Muscle layer of duodenum (tissue), 2 donors: ENCODE data around the gene CAPZA2.
"Not testable (repeated sequence)": the region's sequence is repeated elsewhere in the genome, so short reads cannot be mapped to it uniquely, and the experiment has no call there.

ENCODE experiments used
- H3K27ac ChIP-seq: one replicate; pipeline ENCODE4 v1.7.0; 2013; ENCODE audit warnings: mild to moderate bottlenecking, low read length
- H3K27me3 ChIP-seq: one replicate; pipeline ENCODE4 v1.7.0; 2013; ENCODE audit warnings: low read depth, mild to moderate bottlenecking, control low read depth, low read length
- H3K36me3 ChIP-seq, 2 donors: one replicate each; pipeline ENCODE4 v1.7.0; 2013; ENCODE audit warnings: low read length in 2 of 2, control low read depth in 1 of 2, mild to moderate bottlenecking in 1 of 2; ENCODE audit not compliant: insufficient read depth in 2 of 2, control insufficient read depth in 1 of 2
- H3K4me1 ChIP-seq, 2 donors: one replicate each; pipeline ENCODE4 v1.7.0; 2013; ENCODE audit warnings: low read length in 2 of 2, mild to moderate bottlenecking in 2 of 2, control low read depth in 1 of 2, moderate library complexity in 1 of 2; ENCODE audit not compliant: insufficient read depth in 2 of 2, control insufficient read depth in 1 of 2
- H3K4me3 ChIP-seq, 2 donors: one replicate each; pipeline ENCODE4 v1.7.0; 2013; ENCODE audit warnings: low read length in 2 of 2, low read depth in 1 of 2, mild to moderate bottlenecking in 1 of 2
- H3K9me3 ChIP-seq, 2 donors: one replicate each; pipeline ENCODE4 v1.7.0; 2013; ENCODE audit warnings: low read length in 2 of 2, control low read depth in 1 of 2, mild to moderate bottlenecking in 1 of 2; ENCODE audit not compliant: control insufficient read depth in 1 of 2
- donor health status: healthy.

CAPZA2 gene

DNA sequence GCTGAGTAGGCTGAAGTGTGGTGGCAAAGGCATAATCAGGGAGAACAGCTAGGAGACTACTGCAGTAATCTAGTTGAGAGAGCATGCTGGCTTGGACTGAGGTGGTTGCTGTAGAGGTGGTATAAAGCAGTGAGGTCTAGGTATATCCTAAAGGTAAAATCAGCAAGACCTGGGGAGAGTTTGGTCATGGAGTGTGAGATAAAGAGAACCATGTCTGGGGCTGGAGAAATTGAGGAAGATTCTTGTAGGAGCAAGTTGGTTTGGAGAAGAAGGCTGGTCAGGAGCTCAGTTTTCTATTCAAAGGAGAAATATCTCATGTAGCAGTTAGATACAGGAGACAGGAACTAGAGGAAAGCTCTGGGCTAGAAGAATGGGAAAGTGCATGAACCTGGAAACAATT, 58.0 kb downstream of the CAPZA2 start:
- Histone ChIP-seq H3K9me3 (no peaks in the 10 kb centered on the region), H3K4me3 (no peak overlapping the region), H3K36me3 (peaks cover 13 to 18% of the 10 kb centered on the region in 2 donors), H3K27me3 (no peaks in the 10 kb centered on the region), H3K4me1 (no peaks in the 10 kb centered on the region), H3K27ac (no peak overlapping the region)

- H3K36me3 ChIP-seq, result peaks cover 3 to 10% of the 10 kb centered on the region in 2 donors
- H3K4me3 ChIP-seq, result no peak overlapping the region
- H3K27ac ChIP-seq, result no peak overlapping the region
- no peaks in the 10 kb centered on the region for H3K27me3 ChIP-seq
- no peaks in the 10 kb centered on the region for H3K9me3 ChIP-seq
- no peaks in the 10 kb centered on the region for H3K4me1 ChIP-seq
Measured at GRCh38 chr7:116922545-116922944, 60.2 kb downstream of the CAPZA2 start.

GRCh38 chr7:116924741-116925140, 62.4 kb downstream of the CAPZA2 start:
- Histone ChIP-seq H3K27me3 (no peaks in the 10 kb centered on the region), H3K27ac (no peak overlapping the region), H3K4me1 (no peaks in the 10 kb centered on the region), H3K36me3 (peaks cover 0 to 3% of the 10 kb centered on the region in 2 donors), H3K4me3 (no peak overlapping the region), H3K9me3 (no peaks in the 10 kb centered on the region)

GRCh38 chr7:116929021-116929420, 66.6 kb downstream of the CAPZA2 start:
- H3K27ac ChIP-seq, result no peak overlapping the region

GRCh38 chr7:116929914-116930913, 67.8 kb downstream of the CAPZA2 start:
- Histone ChIP-seq H3K4me1 (no peaks in the 10 kb centered on the region), H3K4me3 (no peak overlapping the region), H3K9me3 (no peaks in the 10 kb centered on the region), H3K27me3 (no peaks in the 10 kb centered on the region), H3K27ac (no peak overlapping the region), H3K36me3 (no peaks in the 10 kb centered on the region)

More at GRCh38 chr7:116929021-116929420, 66.6 kb downstream of the CAPZA2 start:
- Histone ChIP-seq H3K4me3 (no peak overlapping the region), H3K4me1 (no peaks in the 10 kb centered on the region), H3K9me3 (no peaks in the 10 kb centered on the region), H3K36me3 (no peaks in the 10 kb centered on the region), H3K27me3 (no peaks in the 10 kb centered on the region)

GRCh38 chr7:116932566-116932965, 70.2 kb downstream of the CAPZA2 start:
- Histone ChIP-seq H3K27me3 (no peaks in the 10 kb centered on the region), H3K4me3 (no peak overlapping the region), H3K27ac (no peak overlapping the region)

GRCh38 chr7:116933465-116933864, 71.1 kb downstream of the CAPZA2 start:
- no peak overlapping the region for H3K4me3 ChIP-seq
- H3K27me3 ChIP-seq, result no peaks in the 10 kb centered on the region

More at GRCh38 chr7:116932566-116932965, 70.2 kb downstream of the CAPZA2 start:
- Histone ChIP-seq H3K4me1 (no peaks in the 10 kb centered on the region), H3K36me3 (no peaks in the 10 kb centered on the region), H3K9me3 (no peaks in the 10 kb centered on the region)

DNA sequence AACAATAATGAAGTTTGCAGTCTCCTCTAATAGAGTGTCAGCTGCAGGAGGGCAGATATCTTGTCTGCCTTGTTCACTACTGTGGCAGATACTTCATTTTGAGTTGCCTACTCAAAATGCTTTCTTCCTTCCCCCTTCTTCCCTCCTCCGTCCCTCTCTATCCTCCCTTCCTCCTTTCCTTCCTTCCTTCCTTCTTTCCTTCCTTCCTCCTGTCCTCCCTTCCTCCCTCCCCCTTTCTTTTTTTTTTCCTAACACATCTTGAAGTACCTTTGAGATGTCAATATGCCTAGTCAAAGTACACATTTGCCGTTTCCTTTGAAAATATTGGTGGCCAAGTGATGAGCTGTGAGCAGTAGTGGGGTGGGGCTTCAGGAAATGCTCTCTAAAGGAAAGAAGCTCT, 72.2 kb downstream of the CAPZA2 start:
- no peaks in the 10 kb centered on the region for H3K36me3 ChIP-seq
- H3K4me1 ChIP-seq, result no peaks in the 10 kb centered on the region
- no peak overlapping the region for H3K4me3 ChIP-seq
- H3K27me3 ChIP-seq, result no peaks in the 10 kb centered on the region
- no peak overlapping the region for H3K27ac ChIP-seq
- no peaks in the 10 kb centered on the region for H3K9me3 ChIP-seq

More at GRCh38 chr7:116933465-116933864, 71.1 kb downstream of the CAPZA2 start:
- H3K4me1 ChIP-seq, result no peaks in the 10 kb centered on the region
- H3K36me3 ChIP-seq, result no peaks in the 10 kb centered on the region
- no peaks in the 10 kb centered on the region for H3K9me3 ChIP-seq
- H3K27ac ChIP-seq, result no peak overlapping the region

DNA sequence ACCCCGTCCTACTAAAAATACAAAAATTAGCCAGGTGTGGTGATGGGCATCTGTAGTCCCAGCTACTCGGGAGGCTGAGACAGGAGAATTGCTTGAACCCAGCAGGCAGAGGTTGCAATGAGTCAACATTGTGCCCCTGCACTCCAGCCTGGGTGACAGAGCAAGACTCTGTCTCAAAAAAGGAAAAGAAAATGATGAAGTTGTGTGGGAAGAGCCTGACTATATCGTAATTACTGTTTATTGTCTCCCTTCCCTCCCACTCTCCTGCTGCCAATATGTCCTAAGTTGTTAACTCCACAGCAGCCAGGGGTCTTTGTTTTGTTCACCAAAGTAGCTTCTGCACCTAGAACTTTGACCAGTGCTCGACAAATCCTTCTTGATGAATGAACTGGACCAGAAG, 74.5 kb downstream of the CAPZA2 start:
- not testable (repeated sequence) for H3K4me3 ChIP-seq, H3K9me3 ChIP-seq, H3K36me3 ChIP-seq, H3K27ac ChIP-seq, H3K27me3 ChIP-seq, H3K4me1 ChIP-seq

DNA sequence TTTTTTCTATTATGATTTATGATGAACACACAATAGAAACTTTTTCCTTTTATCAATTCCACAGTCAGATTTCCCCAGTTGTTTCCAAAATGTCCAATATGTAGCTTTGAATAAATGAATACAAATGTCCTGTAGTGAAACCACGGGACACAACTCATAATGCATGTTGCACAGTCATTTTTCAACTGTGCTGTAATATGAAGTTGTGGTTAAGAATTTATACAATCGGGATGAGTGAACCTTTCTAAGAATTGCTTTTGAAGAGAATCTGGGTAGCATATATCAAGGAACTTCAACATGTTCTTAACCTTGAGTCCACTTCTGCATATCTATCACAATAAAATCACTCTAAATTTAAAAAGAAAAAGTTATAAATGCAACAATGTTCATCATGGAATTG, 76.3 kb downstream of the CAPZA2 start:
- H3K27me3 ChIP-seq, result no peaks in the 10 kb centered on the region
- H3K27ac ChIP-seq, result no peak overlapping the region
- no peaks in the 10 kb centered on the region for H3K4me1 ChIP-seq
- H3K36me3 ChIP-seq, result no peaks in the 10 kb centered on the region
- H3K9me3 ChIP-seq, result no peaks in the 10 kb centered on the region
- H3K4me3 ChIP-seq, result no peak overlapping the region

DNA sequence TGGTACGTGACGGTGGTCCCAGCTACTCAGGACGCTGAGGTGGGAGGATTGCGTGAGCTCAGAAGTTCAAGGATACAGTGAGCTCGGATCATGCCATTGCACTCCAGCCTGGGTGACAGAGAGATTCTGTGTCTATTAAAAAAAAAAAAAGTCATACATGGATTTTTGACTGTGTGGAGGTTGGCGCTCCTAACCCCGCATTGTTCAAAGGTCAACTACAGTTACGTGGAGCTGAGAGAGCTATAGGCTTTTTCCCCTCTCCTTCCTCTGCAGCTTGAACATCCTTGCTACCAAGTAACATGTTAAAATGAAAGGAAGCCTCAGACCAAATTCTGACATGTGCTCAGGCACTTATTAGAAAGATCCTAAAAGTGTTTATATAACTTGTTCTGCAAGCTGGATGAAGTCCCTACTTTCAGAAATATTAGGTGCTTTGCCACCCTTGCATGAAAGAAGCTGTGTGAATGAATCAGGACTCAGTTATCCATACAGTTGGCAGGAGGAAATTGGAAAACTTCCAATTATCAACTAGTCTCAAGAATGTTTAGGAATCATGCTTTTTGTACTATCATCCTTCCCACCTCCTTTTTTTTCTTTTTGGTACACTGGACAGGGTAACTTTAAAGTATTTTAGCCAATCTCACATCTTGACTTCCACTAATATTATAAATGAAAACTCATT, 78.4 kb downstream of the CAPZA2 start:
- Histone ChIP-seq H3K4me3 (no peak overlapping the region), H3K9me3 (no peaks in the 10 kb centered on the region), H3K27ac (no peak overlapping the region), H3K36me3 (no peaks in the 10 kb centered on the region), H3K4me1 (no peaks in the 10 kb centered on the region), H3K27me3 (no peaks in the 10 kb centered on the region)
